H9 (cell line): ENCODE results near the gene ZFTA. TPM values are rescaled to one million over a fixed set of nuclear protein-coding genes. Genes with fewer than 3 reads are reported as not detected.

Experiments
- DNase-seq: peaks from one replicate; pipeline ENCODE4 v3.0.0-alpha.2; 2017
- H2AFZ ChIP-seq: one replicate; pipeline ENCODE4 v1.6.1; 2013; ENCODE audit warnings: mild to moderate bottlenecking, low read length, control low read depth, moderate library complexity
- H2AK5ac ChIP-seq: 2 replicates; pipeline ENCODE4 v1.6.1; 2013; ENCODE audit warnings: low read length, control low read depth, mixed read lengths; ENCODE audit not compliant: insufficient read length
- H2BK120ac ChIP-seq: one replicate; pipeline ENCODE4 v1.6.1; 2013; ENCODE audit warnings: low read depth, mild to moderate bottlenecking, low read length, control low read depth, inconsistent platforms; ENCODE audit not compliant: poor library complexity, severe bottlenecking
- H2BK12ac ChIP-seq: 2 replicates; pipeline ENCODE4 v1.6.1; 2013; ENCODE audit warnings: low read length, control low read depth, mixed read lengths, low read depth; ENCODE audit not compliant: insufficient read length
- H2BK15ac ChIP-seq: 2 replicates; pipeline ENCODE4 v1.6.1; 2013; ENCODE audit warnings: low read depth, low read length, control low read depth
- H2BK20ac ChIP-seq: one replicate; pipeline ENCODE4 v1.6.1; 2013; ENCODE audit warnings: low read depth, mild to moderate bottlenecking, low read length, control low read depth, inconsistent platforms; ENCODE audit not compliant: poor library complexity, severe bottlenecking
- H2BK5ac ChIP-seq: 2 replicates; pipeline ENCODE4 v1.6.1; 2013; ENCODE audit warnings: low read length, control low read depth, mixed read lengths; ENCODE audit not compliant: insufficient read length
- H3K14ac ChIP-seq: 2 replicates; pipeline ENCODE4 v1.6.1; 2013; ENCODE audit warnings: low read length, control low read depth; ENCODE audit not compliant: insufficient read depth
- H3K18ac ChIP-seq: 2 replicates; pipeline ENCODE4 v1.6.1; 2013; ENCODE audit warnings: low read depth, mild to moderate bottlenecking, mixed read lengths, low read length, control low read depth; ENCODE audit not compliant: insufficient read length
- H3K23ac ChIP-seq: 2 replicates; pipeline ENCODE4 v1.6.1; 2013; ENCODE audit warnings: low read length, control low read depth, mixed read lengths, low read depth; ENCODE audit not compliant: insufficient read length
- H3K23me2 ChIP-seq: 2 replicates; pipeline ENCODE4 v1.6.1; 2013; ENCODE audit warnings: low read depth, mild to moderate bottlenecking, mixed read lengths, low read length, control low read depth; ENCODE audit not compliant: insufficient read length, poor library complexity, severe bottlenecking
- H3K27ac ChIP-seq: 2 replicates; pipeline ENCODE4 v1.5.1; 2013; ENCODE audit warnings: low read length, control low read depth, mixed read lengths, low read depth; ENCODE audit not compliant: insufficient read length
- H3K27me3 ChIP-seq: 2 replicates; pipeline ENCODE4 v1.6.1; 2013; ENCODE audit warnings: low read length, control low read depth, inconsistent platforms; ENCODE audit not compliant: insufficient read depth
- H3K4ac ChIP-seq: 2 replicates; pipeline ENCODE4 v1.6.1; 2013; ENCODE audit warnings: low read depth, mild to moderate bottlenecking, control low read depth, inconsistent platforms, low read length, moderate library complexity
- H3K4me1 ChIP-seq: 2 replicates; pipeline ENCODE4 v1.6.1; 2013; ENCODE audit warnings: low read length, control low read depth, inconsistent platforms; ENCODE audit not compliant: insufficient read depth
- H3K4me2 ChIP-seq: 2 replicates; pipeline ENCODE4 v1.6.1; 2013; ENCODE audit warnings: low read length, control low read depth, mixed read lengths; ENCODE audit not compliant: insufficient read length, insufficient read depth
- H3K56ac ChIP-seq: 2 replicates; pipeline ENCODE4 v1.6.1; 2013; ENCODE audit warnings: low read depth, mild to moderate bottlenecking, mixed read lengths, low read length, control low read depth; ENCODE audit not compliant: insufficient read length
- H3K79me1 ChIP-seq: 2 replicates; pipeline ENCODE4 v1.6.1; 2013; ENCODE audit warnings: low read depth, mild to moderate bottlenecking, moderate library complexity, low read length, control low read depth, inconsistent platforms; ENCODE audit not compliant: insufficient read depth, poor library complexity, severe bottlenecking
- H3K79me2 ChIP-seq: 2 replicates; pipeline ENCODE4 v1.6.1; 2013; ENCODE audit warnings: low read length, control low read depth, inconsistent platforms; ENCODE audit not compliant: insufficient read depth
- H3K9ac ChIP-seq: 2 replicates; pipeline ENCODE4 v1.6.1; 2013; ENCODE audit warnings: low read length, control low read depth, mixed read lengths; ENCODE audit not compliant: insufficient read length; ENCODE audit errors: extremely low read depth
- H3K9me3 ChIP-seq: one replicate; pipeline ENCODE4 v1.6.1; 2013; ENCODE audit warnings: low read depth, low read length, inconsistent platforms; ENCODE audit not compliant: control insufficient read depth
- H3T11ph ChIP-seq: one replicate; pipeline ENCODE4 v1.6.1; 2013; ENCODE audit warnings: mild to moderate bottlenecking, low read length, control low read depth, inconsistent platforms
- H4K20me1 ChIP-seq: one replicate; pipeline ENCODE4 v1.6.1; 2013; ENCODE audit not compliant: control insufficient read depth, insufficient read length, insufficient read depth
- H4K5ac ChIP-seq: 2 replicates; pipeline ENCODE4 v1.6.1; 2013; ENCODE audit warnings: low read depth, mild to moderate bottlenecking, mixed read lengths, low read length, control low read depth; ENCODE audit not compliant: insufficient read length
- H4K8ac ChIP-seq: replicated peaks from 2 replicates; pipeline ENCODE4 v1.6.1; 2013; ENCODE audit warnings: low read length, control low read depth, mixed read lengths, low read depth; ENCODE audit not compliant: insufficient read length
- H4K91ac ChIP-seq: 2 replicates; pipeline ENCODE4 v1.6.1; 2013; ENCODE audit warnings: low read depth, mild to moderate bottlenecking, moderate library complexity, mixed read lengths, low read length, control low read depth; ENCODE audit not compliant: insufficient read length
- H3K27ac Mint-ChIP-seq, 3 experiments: 2 replicates in 2 of 3; 3 replicates in 1 of 3; pipeline ENCODE4 v1.8.0; 2020 to 2021; ENCODE audit warnings: mixed read lengths in 3 of 3, mild to moderate bottlenecking in 1 of 3, moderate library complexity in 1 of 3
- H3K27me3 Mint-ChIP-seq: 2 replicates; pipeline ENCODE4 v1.8.0; 2021; ENCODE audit warnings: low read depth, mild to moderate bottlenecking, moderate library complexity, mixed read lengths
- H3K36me3 Mint-ChIP-seq, 3 experiments: 2 replicates in 2 of 3; 3 replicates in 1 of 3; pipeline ENCODE4 v1.8.0; 2020 to 2021; ENCODE audit warnings: low read depth in 3 of 3, mixed read lengths in 3 of 3; ENCODE audit not compliant: insufficient read depth in 1 of 3
- H3K4me1 Mint-ChIP-seq, 2 experiments: 2 replicates each; pipeline ENCODE4 v1.8.0; 2020; ENCODE audit warnings: mixed read lengths in 2 of 2
- H3K4me3 Mint-ChIP-seq, 2 experiments: 2 replicates in 1 of 2; 3 replicates in 1 of 2; pipeline ENCODE4 v1.8.0; 2020 to 2021; ENCODE audit warnings: mild to moderate bottlenecking in 2 of 2, mixed read lengths in 2 of 2, moderate library complexity in 1 of 2
- H3K9me3 Mint-ChIP-seq, 2 experiments: 2 replicates in 1 of 2; 3 replicates in 1 of 2; pipeline ENCODE4 v1.8.0; 2020; ENCODE audit warnings: mild to moderate bottlenecking in 2 of 2, mixed read lengths in 2 of 2, moderate library complexity in 1 of 2
- total RNA-seq: library from RNA; stranded (reverse); gene quantifications from 2 replicates; pipeline ENCODE4 v1.2.1, GENCODE V29; 2021
- TF ChIP-seq, protein P1 (sequence below): fragments of 200-600 bp; sonication (generic); conservative IDR thresholded peaks from 3 replicates; pipeline ENCODE4 v1.8.0; 2021; ENCODE audit warnings: antibody characterized with exemption, mild to moderate bottlenecking

Gene ZFTA
- total RNA-seq, 1 experiment from 2014 or later: 48.2 TPM

- H3K4me2 ChIP-seq: no peak overlapping the region
- no peaks in the 10 kb centered on the region for H3K23me2 ChIP-seq
- no peak overlapping the region for H3K56ac ChIP-seq
- H3K36me3 Mint-ChIP-seq: peaks cover 6 to 12% (median 9%) of the 10 kb centered on the region in 3 experiments; a peak in 5 of 7 replicates
- H3K79me2 ChIP-seq: no peaks in the 10 kb centered on the region
- H3K9me3 Mint-ChIP-seq: peaks cover 22 to 25% of the 10 kb centered on the region in 2 experiments
- no peak overlapping the region for H4K8ac ChIP-seq
- no peak overlapping the region for H4K91ac ChIP-seq
- no peak overlapping the region for H3K27ac Mint-ChIP-seq
- H3K18ac ChIP-seq: no peak overlapping the region
- no peak overlapping the region for H4K5ac ChIP-seq
- H3K9me3 ChIP-seq: no peaks in the 10 kb centered on the region
- H2BK5ac ChIP-seq: no peak overlapping the region
- no peak overlapping the region for H3K9ac ChIP-seq
- no peak overlapping the region for H2BK15ac ChIP-seq
- no peak overlapping the region for H3K4ac ChIP-seq
- no peak overlapping the region for H2BK120ac ChIP-seq
- no peak for DNase-seq
- no peak overlapping the region for H3K4me3 Mint-ChIP-seq
- H3K27me3 Mint-ChIP-seq: peaks cover 4% of the 10 kb centered on the region; the same call in 1 of the 2 replicates
- no peaks in the 10 kb centered on the region for H3K27me3 ChIP-seq
- no peak overlapping the region for H2BK20ac ChIP-seq
- no peak overlapping the region for H3T11ph ChIP-seq
- H3K4me1 ChIP-seq: no peaks in the 10 kb centered on the region
- no peak overlapping the region for H2AFZ ChIP-seq
- H3K14ac ChIP-seq: no peak overlapping the region
- no peak overlapping the region for H3K23ac ChIP-seq
- no peaks in the 10 kb centered on the region for H3K4me1 Mint-ChIP-seq
- H2BK12ac ChIP-seq: no peak overlapping the region
- no peak overlapping the region for H2AK5ac ChIP-seq
- H4K20me1 ChIP-seq: no peaks in the 10 kb centered on the region
- H3K79me1 ChIP-seq: no peaks in the 10 kb centered on the region
- TF ChIP-seq, protein P1, sequence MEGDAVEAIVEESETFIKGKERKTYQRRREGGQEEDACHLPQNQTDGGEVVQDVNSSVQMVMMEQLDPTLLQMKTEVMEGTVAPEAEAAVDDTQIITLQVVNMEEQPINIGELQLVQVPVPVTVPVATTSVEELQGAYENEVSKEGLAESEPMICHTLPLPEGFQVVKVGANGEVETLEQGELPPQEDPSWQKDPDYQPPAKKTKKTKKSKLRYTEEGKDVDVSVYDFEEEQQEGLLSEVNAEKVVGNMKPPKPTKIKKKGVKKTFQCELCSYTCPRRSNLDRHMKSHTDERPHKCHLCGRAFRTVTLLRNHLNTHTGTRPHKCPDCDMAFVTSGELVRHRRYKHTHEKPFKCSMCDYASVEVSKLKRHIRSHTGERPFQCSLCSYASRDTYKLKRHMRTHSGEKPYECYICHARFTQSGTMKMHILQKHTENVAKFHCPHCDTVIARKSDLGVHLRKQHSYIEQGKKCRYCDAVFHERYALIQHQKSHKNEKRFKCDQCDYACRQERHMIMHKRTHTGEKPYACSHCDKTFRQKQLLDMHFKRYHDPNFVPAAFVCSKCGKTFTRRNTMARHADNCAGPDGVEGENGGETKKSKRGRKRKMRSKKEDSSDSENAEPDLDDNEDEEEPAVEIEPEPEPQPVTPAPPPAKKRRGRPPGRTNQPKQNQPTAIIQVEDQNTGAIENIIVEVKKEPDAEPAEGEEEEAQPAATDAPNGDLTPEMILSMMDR: no peak
- H3K27ac ChIP-seq: no peak overlapping the region
Measured at GRCh38 chr11:63793161-63793560, 24.6 kb upstream of the ZFTA start.
